IPS-NIHi11 (cell line): ENCODE measurements around the gene ASB4.
A peak's percentile ranks its signal among the peaks of the same experiment; 100 is the strongest.
"Not testable (repeated sequence)": the region's sequence is repeated elsewhere in the genome, so short reads cannot be mapped to it uniquely, and the experiment has no call there.

Source experiments
- DNase-seq: peaks from one replicate; pipeline ENCODE4 v3.0.0; 2012; ENCODE audit warnings: mixed read lengths, low spot score

ASB4 gene

GRCh38 chr7:95485391-95486123, at the start of gene ASB4:
Gene ASB4, plus strand, starts transcription at chr7:95485943. Its CDS starts 29 bp downstream, at chr7:95485972.
- DNase-seq = no peak

- DNase-seq = no peak
Measured at GRCh38 chr7:95436407-95436806, 49.3 kb upstream of the ASB4 start.

- no peak for DNase-seq
Measured at GRCh38 chr7:95440394-95441038, 45.2 kb upstream of the ASB4 start.

GRCh38 chr7:95441042-95441823, 44.5 kb upstream of the ASB4 start:
- no peak for DNase-seq

- DNase-seq = no peak
Measured at GRCh38 chr7:95444796-95445195, 40.9 kb upstream of the ASB4 start.

GRCh38 chr7:95446618-95447017, 39.1 kb upstream of the ASB4 start:
- no peak for DNase-seq

- DNase-seq = no peak
Measured at GRCh38 chr7:95454438-95455045, 31.2 kb upstream of the ASB4 start.

- no peak for DNase-seq
Measured at GRCh38 chr7:95457947-95458346, 27.8 kb upstream of the ASB4 start.

- not testable (repeated sequence) for DNase-seq
Measured at GRCh38 chr7:95460653-95461052, 25.1 kb upstream of the ASB4 start.

GRCh38 chr7:95467912-95468607, 17.7 kb upstream of the ASB4 start:
- no peak for DNase-seq

GRCh38 chr7:95469187-95469586, 16.6 kb upstream of the ASB4 start:
- no peak for DNase-seq

GRCh38 chr7:95469848-95470247, 15.9 kb upstream of the ASB4 start:
- DNase-seq = no peak

GRCh38 chr7:95470452-95470851, 15.3 kb upstream of the ASB4 start:
- DNase-seq = peak; percentile 15

- no peak for DNase-seq
Measured at GRCh38 chr7:95471071-95471470, 14.7 kb upstream of the ASB4 start.

- no peak for DNase-seq
Measured at GRCh38 chr7:95472581-95473161, 13.1 kb upstream of the ASB4 start.

GRCh38 chr7:95473276-95473985, 12.3 kb upstream of the ASB4 start:
- no peak for DNase-seq

GRCh38 chr7:95476072-95476847, 9.5 kb upstream of the ASB4 start:
- no peak for DNase-seq

- peak; percentile 66 for DNase-seq
Measured at GRCh38 chr7:95476904-95477594, 8.7 kb upstream of the ASB4 start.

- DNase-seq = no peak
Measured at GRCh38 chr7:95478272-95479037, 7.3 kb upstream of the ASB4 start.
